Measurements from ENCODE around the gene SH3D21.

The SH3D21 gene

GRCh38 chr1:36359383-36359782, 53.2 kb downstream of the SH3D21 start:
- H3K4me3 ChIP-seq (ENCODE audit: low read depth in 1 of 2, low read length in 2 of 2) = no peak overlapping the region
- H3K27ac ChIP-seq (ENCODE audit: low read length) = no peak overlapping the region
- H2AFZ ChIP-seq (ENCODE audit: low read depth, low read length) = no peak overlapping the region
- H3K27me3 ChIP-seq (ENCODE audit: insufficient read depth, low read length, poor library complexity) = no peaks in the 10 kb centered on the region
- peaks cover 61% of the 10 kb centered on the region for H3K36me3 ChIP-seq (ENCODE audit: insufficient read depth, low read length)
- H4K20me1 ChIP-seq (ENCODE audit: insufficient read depth, low read length) = peaks cover 3% of the 10 kb centered on the region; the same call in 1 of the 2 replicates
- ATAC-seq (ENCODE audit: insufficient read depth, low read depth) = no peak
- H3K79me2 ChIP-seq (ENCODE audit: insufficient read depth, low read length) = no peaks in the 10 kb centered on the region
- H3K9me3 ChIP-seq (ENCODE audit: insufficient read depth, low read length, severe bottlenecking) = no peaks in the 10 kb centered on the region
- no peak overlapping the region for H3K9ac ChIP-seq (ENCODE audit: low read depth, low read length)
- no peak overlapping the region for H3K4me2 ChIP-seq (ENCODE audit: insufficient read depth, low read length)
- TF ChIP-seq EZH2 (IDR thresholded peaks at IDR 0.05; ENCODE audit: borderline replicate concordance, low read depth, low read length, severe bottlenecking) (no peak), CTCF (IDR thresholded peaks at IDR 0.05; ENCODE audit: borderline replicate concordance, extremely low read depth, low read length, poor library complexity, severe bottlenecking) (no peak)
- no peak for DNase-seq
- no peaks in the 10 kb centered on the region for H3K4me1 ChIP-seq (ENCODE audit: insufficient read depth, low read length)

- no peak overlapping the region for H2AFZ ChIP-seq (ENCODE audit: low read depth, low read length)
- no peak for DNase-seq
- peaks cover 3% of the 10 kb centered on the region; the same call in 1 of the 2 replicates for H4K20me1 ChIP-seq (ENCODE audit: insufficient read depth, low read length)
- H3K9me3 ChIP-seq (ENCODE audit: insufficient read depth, low read length, severe bottlenecking) = no peaks in the 10 kb centered on the region
- no peaks in the 10 kb centered on the region for H3K79me2 ChIP-seq (ENCODE audit: insufficient read depth, low read length)
- H3K27ac ChIP-seq (ENCODE audit: low read length) = no peak overlapping the region
- ATAC-seq (ENCODE audit: insufficient read depth, low read depth) = no peak
- no peaks in the 10 kb centered on the region for H3K4me1 ChIP-seq (ENCODE audit: insufficient read depth, low read length)
- no peak overlapping the region for H3K4me2 ChIP-seq (ENCODE audit: insufficient read depth, low read length)
- H3K27me3 ChIP-seq (ENCODE audit: insufficient read depth, low read length, poor library complexity) = no peaks in the 10 kb centered on the region
- TF ChIP-seq CTCF (IDR thresholded peaks at IDR 0.05; ENCODE audit: borderline replicate concordance, extremely low read depth, low read length, poor library complexity, severe bottlenecking) (no peak), EZH2 (IDR thresholded peaks at IDR 0.05; ENCODE audit: borderline replicate concordance, low read depth, low read length, severe bottlenecking) (no peak)
- no peak overlapping the region for H3K9ac ChIP-seq (ENCODE audit: low read depth, low read length)
- no peak overlapping the region for H3K4me3 ChIP-seq (ENCODE audit: low read depth in 1 of 2, low read length in 2 of 2)
- H3K36me3 ChIP-seq (ENCODE audit: insufficient read depth, low read length) = peaks cover 55% of the 10 kb centered on the region
Observed at GRCh38 chr1:36359911-36360550, 53.9 kb downstream of the SH3D21 start.

GRCh38 chr1:36365381-36365780, 59.2 kb downstream of the SH3D21 start:
- ATAC-seq (ENCODE audit: insufficient read depth, low read depth) (no peak), DNase-seq (no peak)
- H2AFZ ChIP-seq (ENCODE audit: low read depth, low read length) = no peak overlapping the region
- H3K4me3 ChIP-seq (ENCODE audit: low read depth in 1 of 2, low read length in 2 of 2) = no peak overlapping the region
- no peak for TF ChIP-seq CTCF (IDR thresholded peaks at IDR 0.05; ENCODE audit: borderline replicate concordance, extremely low read depth, low read length, poor library complexity, severe bottlenecking)
- no peak for TF ChIP-seq EZH2 (IDR thresholded peaks at IDR 0.05; ENCODE audit: borderline replicate concordance, low read depth, low read length, severe bottlenecking)
- H3K4me1 ChIP-seq (ENCODE audit: insufficient read depth, low read length) = peaks cover 20% of the 10 kb centered on the region
- peaks cover 24% of the 10 kb centered on the region for H3K36me3 ChIP-seq (ENCODE audit: insufficient read depth, low read length)
- peak overlapping the region; percentile 74; the same call in 1 of the 2 replicates for H3K4me2 ChIP-seq (ENCODE audit: insufficient read depth, low read length)
- H3K27me3 ChIP-seq (ENCODE audit: insufficient read depth, low read length, poor library complexity) = no peaks in the 10 kb centered on the region
- no peaks in the 10 kb centered on the region for H3K9me3 ChIP-seq (ENCODE audit: insufficient read depth, low read length, severe bottlenecking)
- H3K9ac ChIP-seq (ENCODE audit: low read depth, low read length) = no peak overlapping the region; the same call in 1 of the 2 replicates
- peak overlapping the region; percentile 29; the same call in 1 of the 2 replicates for H3K27ac ChIP-seq (ENCODE audit: low read length)
- peaks cover 12% of the 10 kb centered on the region for H4K20me1 ChIP-seq (ENCODE audit: insufficient read depth, low read length)
- peaks cover 17% of the 10 kb centered on the region for H3K79me2 ChIP-seq (ENCODE audit: insufficient read depth, low read length)
